Mesendoderm (in vitro differentiated cells): ENCODE data around the gene PCDH1.
A peak's percentile ranks its signal among the peaks of the same experiment; 100 is the strongest.

Experiments used
- DNase-seq: peaks from one replicate; pipeline ENCODE4 v3.0.0; 2013
- H2AK5ac ChIP-seq: 2 replicates; pipeline ENCODE4 v1.6.1; 2013; ENCODE audit warnings: low read length, inconsistent platforms
- H2BK120ac ChIP-seq: 2 replicates; pipeline ENCODE4 v1.6.1; 2013; ENCODE audit warnings: low read depth, mild to moderate bottlenecking, low read length, moderate library complexity, mixed read lengths
- H2BK15ac ChIP-seq: replicated peaks from 2 replicates; pipeline ENCODE4 v1.6.1; 2013; ENCODE audit warnings: low read depth, mild to moderate bottlenecking, moderate library complexity
- H2BK5ac ChIP-seq: 2 replicates; pipeline ENCODE4 v1.6.1; 2013; ENCODE audit warnings: low read length, inconsistent platforms
- H3K18ac ChIP-seq: 2 replicates; pipeline ENCODE4 v1.6.1; 2013; ENCODE audit warnings: mild to moderate bottlenecking, low read length, mixed read lengths
- H3K23ac ChIP-seq: one replicate; pipeline ENCODE4 v1.6.1; 2013; ENCODE audit warnings: low read length
- H3K27ac ChIP-seq: 2 replicates; pipeline ENCODE4 v1.5.1; 2013; ENCODE audit warnings: low read depth, mild to moderate bottlenecking, inconsistent platforms, low read length, moderate library complexity
- H3K27me3 ChIP-seq: 2 replicates; pipeline ENCODE4 v1.6.1; 2013; ENCODE audit warnings: low read length, control low read depth, mild to moderate bottlenecking, inconsistent platforms; ENCODE audit not compliant: insufficient read depth, poor library complexity
- H3K36me3 ChIP-seq: 2 replicates; pipeline ENCODE4 v1.6.1; 2013; ENCODE audit warnings: low read length, inconsistent platforms; ENCODE audit not compliant: control insufficient read depth, insufficient read depth
- H3K4ac ChIP-seq: one replicate; pipeline ENCODE4 v1.6.1; 2013; ENCODE audit warnings: low read depth, mild to moderate bottlenecking, low read length, moderate library complexity
- H3K4me1 ChIP-seq: 2 replicates; pipeline ENCODE4 v1.6.1; 2013; ENCODE audit warnings: low read depth, low read length, inconsistent platforms; ENCODE audit not compliant: control insufficient read depth
- H3K4me2 ChIP-seq: 2 replicates; pipeline ENCODE4 v1.6.1; 2013; ENCODE audit warnings: low read length
- H3K4me3 ChIP-seq: 2 replicates; pipeline ENCODE4 v1.5.1; 2013; ENCODE audit warnings: mild to moderate bottlenecking, low read length
- H3K56ac ChIP-seq: one replicate; pipeline ENCODE4 v1.6.1; 2013; ENCODE audit warnings: low read length
- H3K79me1 ChIP-seq: 2 replicates; pipeline ENCODE4 v1.6.1; 2013; ENCODE audit warnings: low read length, inconsistent platforms
- H3K79me2 ChIP-seq: 2 replicates; pipeline ENCODE4 v1.6.1; 2013; ENCODE audit warnings: mild to moderate bottlenecking, low read length; ENCODE audit not compliant: control insufficient read depth, insufficient read depth
- H3K9ac ChIP-seq: 2 replicates; pipeline ENCODE4 v1.6.1; 2013; ENCODE audit warnings: low read length, inconsistent platforms
- H4K5ac ChIP-seq: one replicate; pipeline ENCODE4 v1.6.1; 2013; ENCODE audit warnings: low read length
- H4K8ac ChIP-seq: one replicate; pipeline ENCODE4 v1.6.1; 2013; ENCODE audit warnings: low read depth, mild to moderate bottlenecking, control low read depth, low read length, moderate library complexity
- WGBS: extraction: QIAGEN DNeasy Blood & Tissue Kit; methylation state at CpG from one replicate; pipeline ENCODE4 v1.1.7; 2013; ENCODE audit warnings: low lambda C conversion rate, missing lambda C conversion rate; ENCODE audit not compliant: insufficient coverage; ENCODE audit errors: extremely low coverage; 5-methylcytosine and 5-hydroxymethylcytosine counted together

PCDH1 gene

GRCh38 chr5:141882594-141883183, 4.5 kb upstream of the PCDH1 start:
- no peak overlapping the region for H3K27ac ChIP-seq
- H3K4me3 ChIP-seq, result no peak overlapping the region
- no peak overlapping the region for H2BK15ac ChIP-seq
- peak overlapping the region; percentile 45 for H3K56ac ChIP-seq
- H3K23ac ChIP-seq, result no peak overlapping the region
- no peaks in the 10 kb centered on the region for H3K79me2 ChIP-seq
- H4K8ac ChIP-seq, result no peak overlapping the region
- H3K4me1 ChIP-seq, result peaks cover 12% of the 10 kb centered on the region
- no peak overlapping the region for H4K5ac ChIP-seq
- peak overlapping the region; percentile 42 for H3K4me2 ChIP-seq
- no peak overlapping the region for H2AK5ac ChIP-seq
- H3K27me3 ChIP-seq, result no peaks in the 10 kb centered on the region
- H2BK120ac ChIP-seq, result no peak overlapping the region
- H3K9ac ChIP-seq, result no peak overlapping the region
- no peak overlapping the region for H2BK5ac ChIP-seq
- peak; percentile 90 for DNase-seq
- no CpG with 5 or more reads among the region's 13 CpGs for WGBS
- no peaks in the 10 kb centered on the region for H3K36me3 ChIP-seq
- H3K79me1 ChIP-seq, result no peaks in the 10 kb centered on the region
- H3K18ac ChIP-seq, result no peak overlapping the region
- H3K4ac ChIP-seq, result no peak overlapping the region

GRCh38 chr5:141881886-141882285, 3.7 kb upstream of the PCDH1 start:
- no peak overlapping the region for H3K23ac ChIP-seq
- H4K8ac ChIP-seq, result no peak overlapping the region
- peaks cover 5% of the 10 kb centered on the region for H3K79me1 ChIP-seq
- WGBS, result no CpG with 5 or more reads among the region's 4 CpGs
- no peak overlapping the region for H2AK5ac ChIP-seq
- no peak overlapping the region for H2BK5ac ChIP-seq
- H3K36me3 ChIP-seq, result no peaks in the 10 kb centered on the region
- H3K4ac ChIP-seq, result no peak overlapping the region
- H3K4me3 ChIP-seq, result no peak overlapping the region
- no peak overlapping the region for H3K4me2 ChIP-seq
- no peak overlapping the region for H3K9ac ChIP-seq
- no peak overlapping the region for H2BK15ac ChIP-seq
- H3K27me3 ChIP-seq, result no peaks in the 10 kb centered on the region
- peak overlapping the region; percentile 17 for H3K27ac ChIP-seq
- peaks cover 7% of the 10 kb centered on the region for H3K79me2 ChIP-seq
- no peak overlapping the region for H3K56ac ChIP-seq
- no peak overlapping the region for H2BK120ac ChIP-seq
- H4K5ac ChIP-seq, result no peak overlapping the region
- H3K18ac ChIP-seq, result no peak overlapping the region
- H3K4me1 ChIP-seq, result peaks cover 17% of the 10 kb centered on the region
- DNase-seq, result peak; percentile 80

- H3K56ac ChIP-seq, result peak overlapping the region; percentile 36
- DNase-seq, result peak; percentile 66
- no peak overlapping the region for H2BK120ac ChIP-seq
- WGBS, result no CpG with 5 or more reads among the region's 8 CpGs
- H3K4me2 ChIP-seq, result no peak overlapping the region
- H3K9ac ChIP-seq, result no peak overlapping the region
- H2BK5ac ChIP-seq, result no peak overlapping the region
- peak overlapping the region; percentile 17 for H3K27ac ChIP-seq
- H4K5ac ChIP-seq, result no peak overlapping the region
- no peak overlapping the region for H4K8ac ChIP-seq
- H3K27me3 ChIP-seq, result no peaks in the 10 kb centered on the region
- peaks cover 7% of the 10 kb centered on the region for H3K79me2 ChIP-seq
- no peak overlapping the region for H3K4me3 ChIP-seq
- H2AK5ac ChIP-seq, result no peak overlapping the region
- H3K18ac ChIP-seq, result no peak overlapping the region
- no peak overlapping the region for H2BK15ac ChIP-seq
- H3K4me1 ChIP-seq, result peaks cover 17% of the 10 kb centered on the region
- H3K23ac ChIP-seq, result no peak overlapping the region
- H3K79me1 ChIP-seq, result peaks cover 5% of the 10 kb centered on the region
- H3K4ac ChIP-seq, result no peak overlapping the region
- H3K36me3 ChIP-seq, result no peaks in the 10 kb centered on the region
These were observed 3.0 kb upstream of the PCDH1 start for GRCh38 chr5:141880961-141881801.

- H3K9ac ChIP-seq, result no peak overlapping the region
- peaks cover 20% of the 10 kb centered on the region for H3K4me1 ChIP-seq
- H3K23ac ChIP-seq, result no peak overlapping the region
- H3K27me3 ChIP-seq, result no peaks in the 10 kb centered on the region
- no peak overlapping the region for H4K5ac ChIP-seq
- no peak overlapping the region for H3K56ac ChIP-seq
- no peak overlapping the region for H2BK5ac ChIP-seq
- no peak overlapping the region for H3K4me2 ChIP-seq
- no peak for DNase-seq
- no CpG with 5 or more reads among the region's 7 CpGs for WGBS
- H3K79me1 ChIP-seq, result peaks cover 5% of the 10 kb centered on the region
- no peak overlapping the region for H2BK120ac ChIP-seq
- no peak overlapping the region for H3K4ac ChIP-seq
- no peak overlapping the region for H4K8ac ChIP-seq
- no peak overlapping the region for H2BK15ac ChIP-seq
- no peak overlapping the region for H3K27ac ChIP-seq
- H3K36me3 ChIP-seq, result no peaks in the 10 kb centered on the region
- H3K79me2 ChIP-seq, result peaks cover 12% of the 10 kb centered on the region
- no peak overlapping the region for H3K18ac ChIP-seq
- no peak overlapping the region for H3K4me3 ChIP-seq
- H2AK5ac ChIP-seq, result no peak overlapping the region
These were observed 1.9 kb upstream of the PCDH1 start for GRCh38 chr5:141879941-141880738.

- no peak overlapping the region for H2BK15ac ChIP-seq
- no peak overlapping the region for H4K8ac ChIP-seq
- no peak overlapping the region for H3K4me2 ChIP-seq
- H2AK5ac ChIP-seq, result no peak overlapping the region
- H3K27me3 ChIP-seq, result no peaks in the 10 kb centered on the region
- H3K36me3 ChIP-seq, result no peaks in the 10 kb centered on the region
- H4K5ac ChIP-seq, result no peak overlapping the region
- H3K18ac ChIP-seq, result no peak overlapping the region
- no peak overlapping the region for H2BK5ac ChIP-seq
- H3K79me2 ChIP-seq, result peaks cover 18% of the 10 kb centered on the region
- peaks cover 6% of the 10 kb centered on the region for H3K79me1 ChIP-seq
- H3K4me3 ChIP-seq, result no peak overlapping the region
- H3K56ac ChIP-seq, result no peak overlapping the region
- DNase-seq, result no peak
- no peak overlapping the region for H3K23ac ChIP-seq
- no CpG with 5 or more reads among the region's 2 CpGs for WGBS
- H3K4me1 ChIP-seq, result peaks cover 26% of the 10 kb centered on the region
- H3K4ac ChIP-seq, result no peak overlapping the region
- no peak overlapping the region for H3K27ac ChIP-seq
- H2BK120ac ChIP-seq, result no peak overlapping the region
- no peak overlapping the region for H3K9ac ChIP-seq
These were observed 1.2 kb upstream of the PCDH1 start for GRCh38 chr5:141879426-141879759.
